Neural crest cell (in vitro differentiated cells): ENCODE data around the gene SMAD3. TPM values are rescaled to one million over a fixed set of nuclear protein-coding genes. Genes with fewer than 3 reads are reported as not detected.
A peak's percentile ranks its signal among the peaks of the same experiment; 100 is the strongest.

Experiments used
- DNase-seq: peaks from one replicate; pipeline ENCODE4 v3.0.0; 2021; ENCODE audit warnings: low read depth, mixed read lengths, low spot score
- H3K27ac Mint-ChIP-seq: one replicate; pipeline ENCODE4 v1.8.0; 2021; ENCODE audit warnings: mild to moderate bottlenecking, mixed read lengths; ENCODE audit not compliant: unreplicated experiment
- H3K27me3 Mint-ChIP-seq: 2 replicates; pipeline ENCODE4 v1.8.0; 2021; ENCODE audit warnings: low read depth, mild to moderate bottlenecking, mixed read lengths
- H3K36me3 Mint-ChIP-seq: 2 replicates; pipeline ENCODE4 v1.8.0; 2021; ENCODE audit warnings: low read depth, mild to moderate bottlenecking, mixed read lengths
- H3K4me1 Mint-ChIP-seq: 2 replicates; pipeline ENCODE4 v1.8.0; 2021; ENCODE audit warnings: mixed read lengths
- H3K4me3 Mint-ChIP-seq: one replicate; pipeline ENCODE4 v1.8.0; 2021; ENCODE audit warnings: mild to moderate bottlenecking, mixed read lengths
- H3K9me3 Mint-ChIP-seq: 2 replicates; pipeline ENCODE4 v1.8.0; 2021; ENCODE audit warnings: mixed read lengths
- total RNA-seq: library from RNA; stranded (reverse); gene quantifications from 2 replicates; pipeline ENCODE4 v1.2.1, GENCODE V29; 2021
- TF ChIP-seq, protein P1 (sequence below): fragments of 200-600 bp; sonication (generic); conservative IDR thresholded peaks from 2 replicates; pipeline ENCODE4 v1.5.0; 2021; ENCODE audit warnings: antibody characterized with exemption, mild to moderate bottlenecking

Gene SMAD3
- total RNA-seq, 1 donor from 2014 or later: 39.5 TPM

DNA sequence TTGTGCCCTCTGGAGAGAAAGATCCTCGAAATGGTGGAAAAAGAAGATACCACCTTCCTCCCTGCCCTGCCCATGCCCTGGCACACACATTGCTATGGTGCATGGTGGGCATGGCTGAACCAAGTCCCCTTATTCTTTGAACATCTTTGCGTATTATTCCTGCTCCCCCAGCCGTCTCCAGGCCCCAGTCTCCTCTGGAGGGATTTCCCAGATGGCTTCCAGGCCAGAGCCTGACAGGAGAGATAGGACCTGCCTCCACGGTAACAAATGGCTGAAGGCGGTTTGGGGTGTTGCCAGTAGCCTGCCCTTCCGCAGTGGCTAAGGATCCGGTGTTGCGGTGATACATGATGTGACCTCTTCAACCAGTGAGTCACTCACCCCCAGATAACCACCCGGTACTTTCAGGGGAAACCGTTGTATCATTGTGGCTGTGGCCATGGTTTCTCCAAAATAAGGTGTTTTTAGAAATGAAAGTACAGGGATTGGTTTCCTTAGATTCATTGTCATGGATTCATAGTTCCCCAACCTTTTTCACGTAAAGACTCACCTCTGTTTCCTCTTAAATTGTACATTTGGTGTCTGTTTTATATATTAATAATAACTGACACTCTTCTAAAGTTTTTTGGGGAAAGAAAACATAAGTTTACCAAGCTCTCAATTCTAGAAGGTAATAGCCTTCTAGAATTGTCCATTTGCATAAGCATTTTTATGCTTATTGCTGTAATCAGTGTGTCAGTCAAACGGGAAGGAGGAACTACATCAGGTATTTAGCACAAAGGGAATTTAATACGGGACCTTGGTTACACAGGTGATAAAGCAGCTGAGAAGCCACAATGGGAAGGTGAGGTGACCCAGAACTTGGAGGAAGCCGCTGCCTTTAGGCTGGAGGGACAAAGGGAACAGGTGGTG lies 25.9 kb downstream of the SMAD3 start:
- H3K4me1 Mint-ChIP-seq: peaks cover 49% of the 10 kb centered on the region
- H3K36me3 Mint-ChIP-seq: no peaks in the 10 kb centered on the region
- no peaks in the 10 kb centered on the region for H3K27me3 Mint-ChIP-seq
- no peak for DNase-seq
- H3K4me3 Mint-ChIP-seq: no peak overlapping the region
- no peak overlapping the region for H3K27ac Mint-ChIP-seq
- TF ChIP-seq, protein P1, sequence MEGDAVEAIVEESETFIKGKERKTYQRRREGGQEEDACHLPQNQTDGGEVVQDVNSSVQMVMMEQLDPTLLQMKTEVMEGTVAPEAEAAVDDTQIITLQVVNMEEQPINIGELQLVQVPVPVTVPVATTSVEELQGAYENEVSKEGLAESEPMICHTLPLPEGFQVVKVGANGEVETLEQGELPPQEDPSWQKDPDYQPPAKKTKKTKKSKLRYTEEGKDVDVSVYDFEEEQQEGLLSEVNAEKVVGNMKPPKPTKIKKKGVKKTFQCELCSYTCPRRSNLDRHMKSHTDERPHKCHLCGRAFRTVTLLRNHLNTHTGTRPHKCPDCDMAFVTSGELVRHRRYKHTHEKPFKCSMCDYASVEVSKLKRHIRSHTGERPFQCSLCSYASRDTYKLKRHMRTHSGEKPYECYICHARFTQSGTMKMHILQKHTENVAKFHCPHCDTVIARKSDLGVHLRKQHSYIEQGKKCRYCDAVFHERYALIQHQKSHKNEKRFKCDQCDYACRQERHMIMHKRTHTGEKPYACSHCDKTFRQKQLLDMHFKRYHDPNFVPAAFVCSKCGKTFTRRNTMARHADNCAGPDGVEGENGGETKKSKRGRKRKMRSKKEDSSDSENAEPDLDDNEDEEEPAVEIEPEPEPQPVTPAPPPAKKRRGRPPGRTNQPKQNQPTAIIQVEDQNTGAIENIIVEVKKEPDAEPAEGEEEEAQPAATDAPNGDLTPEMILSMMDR: no peak
- no peaks in the 10 kb centered on the region for H3K9me3 Mint-ChIP-seq

DNA sequence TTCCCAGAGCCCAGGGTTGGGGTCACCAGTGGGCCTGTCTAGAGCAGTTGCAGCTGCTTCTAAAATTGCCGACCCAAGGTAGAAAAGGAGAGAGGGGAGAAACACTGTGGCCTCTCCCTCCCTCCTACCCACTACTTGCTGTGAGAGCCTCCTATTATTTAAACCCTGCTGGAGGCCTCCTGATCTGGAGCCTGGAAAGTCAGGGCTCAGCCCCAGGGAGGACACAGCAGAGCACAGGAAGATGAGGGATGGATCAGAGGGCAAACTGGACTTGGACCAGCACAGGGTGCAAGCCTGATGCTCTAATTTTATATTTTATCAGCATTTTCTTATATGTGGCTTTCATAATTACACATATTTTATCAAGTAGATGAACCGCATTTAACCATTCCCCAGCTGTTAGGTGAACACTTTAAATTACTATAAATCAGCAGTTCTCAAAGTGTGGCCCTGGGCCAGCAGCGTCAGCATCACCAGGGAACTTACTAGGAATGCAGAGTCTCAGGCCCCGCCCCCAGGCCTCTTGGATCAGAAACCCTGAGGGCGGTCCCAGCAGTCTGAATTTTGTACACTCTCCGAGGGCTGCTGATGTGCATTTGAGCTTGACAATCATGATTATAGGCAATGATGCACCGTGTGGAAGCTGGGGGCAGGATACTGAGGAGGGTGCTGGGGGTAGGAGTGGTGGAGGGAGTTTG lies 26.7 kb downstream of the SMAD3 start:
- no peak for DNase-seq
- Mint-ChIP-seq H3K9me3 (no peaks in the 10 kb centered on the region), H3K27ac (no peak overlapping the region), H3K4me3 (no peak overlapping the region), H3K27me3 (no peaks in the 10 kb centered on the region), H3K4me1 (peaks cover 48% of the 10 kb centered on the region), H3K36me3 (peaks cover 3% of the 10 kb centered on the region)
- TF ChIP-seq, protein P1: no peak

DNA sequence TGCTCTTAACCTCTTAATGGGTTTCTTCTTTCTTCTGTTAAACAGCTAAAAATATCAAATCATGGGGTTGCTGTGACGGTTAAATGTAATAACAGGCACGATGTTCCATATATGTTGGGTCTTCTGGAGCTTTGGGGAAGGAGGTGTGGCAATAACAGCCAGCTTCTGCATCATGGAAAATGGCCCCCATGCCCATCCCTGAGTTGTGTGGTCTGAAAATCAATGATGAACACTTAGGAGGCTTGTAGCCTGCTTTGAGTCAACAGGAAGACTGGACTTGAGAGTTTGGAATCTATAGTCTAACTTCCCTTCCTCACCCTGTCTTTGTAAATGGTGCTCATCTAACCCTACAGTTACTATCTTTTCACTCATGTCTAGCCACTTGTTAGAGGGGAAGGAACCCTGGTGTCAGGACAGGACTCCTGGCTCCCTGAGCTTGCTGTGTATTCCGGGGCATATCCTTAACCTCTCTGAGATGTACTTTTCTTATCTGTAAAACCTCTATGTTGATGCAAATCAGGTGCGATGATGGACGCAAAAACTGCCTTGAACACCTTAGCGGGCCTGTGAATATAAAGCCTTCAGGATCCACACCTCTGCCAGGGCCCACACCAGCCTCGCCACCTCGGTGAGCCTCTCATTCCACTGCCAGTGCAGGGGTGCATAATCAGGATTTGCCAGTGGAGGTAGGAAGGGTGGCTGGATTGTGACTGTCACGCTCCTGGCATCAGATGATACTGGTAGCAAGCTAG lies 27.5 kb downstream of the SMAD3 start:
- Mint-ChIP-seq H3K4me1 (peaks cover 47% of the 10 kb centered on the region), H3K36me3 (peaks cover 4% of the 10 kb centered on the region), H3K27ac (peak overlapping the region; percentile 89), H3K4me3 (no peak overlapping the region), H3K9me3 (no peaks in the 10 kb centered on the region), H3K27me3 (no peaks in the 10 kb centered on the region)
- no peak for DNase-seq
- TF ChIP-seq, protein P1: no peak

DNA sequence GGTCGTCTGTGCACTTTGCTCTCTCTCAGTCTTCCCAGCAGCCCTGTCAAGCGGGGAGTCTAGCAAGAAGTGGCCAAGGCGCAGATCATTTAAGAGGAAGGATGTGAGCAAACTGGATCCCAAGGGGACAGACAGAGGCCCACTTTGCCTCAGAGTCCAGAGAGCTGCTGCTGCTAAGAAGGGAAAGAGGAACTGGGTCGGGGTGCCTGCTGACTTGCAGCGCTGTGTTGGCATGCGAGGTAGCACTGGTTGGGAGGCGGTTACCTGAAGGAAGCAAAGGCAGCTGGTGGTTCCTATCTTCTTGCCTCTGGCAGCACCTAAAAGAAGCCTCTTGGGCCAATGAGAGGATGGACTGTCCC lies 28.1 kb downstream of the SMAD3 start:
- TF ChIP-seq, protein P1: no peak
- peak overlapping the region; percentile 89 for H3K27ac Mint-ChIP-seq
- peaks cover 4% of the 10 kb centered on the region for H3K36me3 Mint-ChIP-seq
- H3K27me3 Mint-ChIP-seq: no peaks in the 10 kb centered on the region
- no peak for DNase-seq
- peaks cover 49% of the 10 kb centered on the region for H3K4me1 Mint-ChIP-seq
- no peak overlapping the region for H3K4me3 Mint-ChIP-seq
- H3K9me3 Mint-ChIP-seq: no peaks in the 10 kb centered on the region

DNA sequence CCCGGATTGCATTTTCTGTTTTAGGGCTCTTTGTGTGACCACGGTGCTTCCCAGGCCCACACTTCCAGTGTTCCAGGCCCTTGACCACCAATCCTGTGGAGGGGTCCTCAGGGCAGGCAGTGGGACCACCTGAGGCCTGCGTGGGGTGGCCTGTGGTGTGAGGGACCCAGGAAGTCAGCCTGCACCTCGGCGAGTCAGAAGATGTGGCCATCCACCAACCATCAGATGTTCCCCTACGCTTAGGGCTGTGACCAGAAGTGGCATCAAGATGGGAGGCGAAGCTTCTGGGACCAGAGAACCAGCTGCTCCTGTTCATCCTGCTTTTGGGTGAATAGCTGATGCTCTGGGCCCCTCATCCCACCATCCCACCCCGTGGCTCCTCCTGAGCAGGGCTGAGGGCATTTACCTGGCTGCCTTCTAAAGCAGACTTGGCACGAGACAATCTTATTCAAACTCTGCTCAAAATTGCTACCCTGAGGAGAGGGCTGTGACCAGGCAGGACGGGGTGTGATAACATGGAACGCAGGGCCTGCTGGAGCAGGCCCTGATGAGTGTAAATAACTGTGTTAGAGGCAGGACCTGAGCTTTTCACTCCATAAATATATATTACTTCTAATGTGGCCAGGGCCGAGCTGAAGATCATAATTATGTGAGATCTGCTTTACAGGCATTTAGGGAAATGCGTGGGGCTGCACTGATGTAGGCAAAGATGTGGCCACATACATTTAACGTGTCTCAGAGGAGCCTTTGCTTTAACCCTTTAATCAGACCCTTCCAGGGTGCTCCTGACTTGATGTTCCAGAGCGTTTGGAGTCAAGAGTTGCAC lies 28.8 kb downstream of the SMAD3 start:
- no peak for DNase-seq
- H3K4me1 Mint-ChIP-seq: peaks cover 46% of the 10 kb centered on the region
- no peak overlapping the region for H3K4me3 Mint-ChIP-seq
- H3K9me3 Mint-ChIP-seq: no peaks in the 10 kb centered on the region
- H3K36me3 Mint-ChIP-seq: peaks cover 4% of the 10 kb centered on the region
- no peaks in the 10 kb centered on the region for H3K27me3 Mint-ChIP-seq
- no peak overlapping the region for H3K27ac Mint-ChIP-seq
- TF ChIP-seq, protein P1: no peak
